RWPE1 (cell line): ENCODE results near the gene MBNL2.

Source experiments
- CTCF ChIA-PET: fragments of 350-600 bp; sonication (Branson Sonifier 250); formaldehyde crosslinking; extraction: SDS; loops from one replicate; lab custom pipeline; 2021; lab: Yijun Ruan, JAX
- POLR2A ChIA-PET: fragments of 400-600 bp; formaldehyde crosslinking; extraction: SDS; loops from one replicate; lab custom pipeline; 2020; ENCODE audit warnings: antibody characterized with exemption; ENCODE audit not compliant: low non-redundant PET; lab: Yijun Ruan, JAX
- DNase-seq: peaks from one replicate; pipeline ENCODE4 v3.0.0; 2012; ENCODE audit warnings: low spot score
- H3K27ac ChIP-seq: fragments of 450-650 bp; 2 replicates; pipeline ENCODE4 v1.5.1; 2017
- CTCF ChIP-seq: fragments of 450-650 bp; conservative IDR thresholded peaks from 2 replicates; pipeline ENCODE4 v1.5.1; 2017; ENCODE audit warnings: low read depth, mild to moderate bottlenecking

Gene MBNL2

GRCh38 chr13:97301382-97302095, 79.4 kb downstream of the MBNL2 start:
- no peak for TF ChIP-seq CTCF
- no peak overlapping the region for H3K27ac ChIP-seq
- POLR2A ChIA-PET: interaction anchor here (0.6 kb wide), 1 partner anchor 10 kb away, joined by 12 read pairs; no protein-coding TSS in a partner anchor
- no peak for DNase-seq
- CTCF ChIA-PET: no interaction called here

- CTCF ChIA-PET: no interaction called here
- POLR2A ChIA-PET: no interaction called here
- no peak overlapping the region for H3K27ac ChIP-seq
These were observed 80.5 kb downstream of the MBNL2 start for GRCh38 chr13:97302611-97303010.

GRCh38 chr13:97306106-97306505, 84.0 kb downstream of the MBNL2 start:
- H3K27ac ChIP-seq: no peak overlapping the region
- ChIA-PET CTCF (interaction anchor here (0.7 kb wide), 1 partner anchor 12 kb away, joined by 3 read pairs; no protein-coding TSS in a partner anchor), POLR2A (no interaction called here)
- no peak for TF ChIP-seq CTCF
- no peak for DNase-seq

More at GRCh38 chr13:97302611-97303010, 80.5 kb downstream of the MBNL2 start:
- no peak for TF ChIP-seq CTCF
- DNase-seq: no peak

GRCh38 chr13:97306645-97307044, 84.5 kb downstream of the MBNL2 start:
- POLR2A ChIA-PET: no interaction called here
- DNase-seq: no peak
- TF ChIP-seq CTCF: no peak
- CTCF ChIA-PET: interaction anchor here (0.7 kb wide), 1 partner anchor 12 kb away, joined by 3 read pairs; no protein-coding TSS in a partner anchor
- H3K27ac ChIP-seq: no peak overlapping the region

- H3K27ac ChIP-seq: no peak overlapping the region
- DNase-seq: no peak
- ChIA-PET CTCF (no interaction called here), POLR2A (no interaction called here)
- no peak for TF ChIP-seq CTCF
These were observed 85.2 kb downstream of the MBNL2 start for GRCh38 chr13:97307118-97307881.

- TF ChIP-seq CTCF: no peak
- CTCF ChIA-PET: no interaction called here
- peak; percentile 41 for DNase-seq
- POLR2A ChIA-PET: no interaction called here
- H3K27ac ChIP-seq: no peak overlapping the region
These were observed 85.9 kb downstream of the MBNL2 start for GRCh38 chr13:97307882-97308624.
